Stimulated activated CD8-positive, alpha-beta memory T cell treated with anti-CD3 and anti-CD28 coated beads, Interleukin-7, amount 100 ng/mL, for 48 hours (primary cell): Measurements from ENCODE around the gene OPTN.

Experiments
- DNase-seq, 2 donors: peaks; one replicate each; pipeline ENCODE4 v3.0.0-alpha.2; 2020; ENCODE audit warnings: low read depth in 1 of 2; ENCODE audit errors: extremely low read depth in 1 of 2

OPTN gene

DNA sequence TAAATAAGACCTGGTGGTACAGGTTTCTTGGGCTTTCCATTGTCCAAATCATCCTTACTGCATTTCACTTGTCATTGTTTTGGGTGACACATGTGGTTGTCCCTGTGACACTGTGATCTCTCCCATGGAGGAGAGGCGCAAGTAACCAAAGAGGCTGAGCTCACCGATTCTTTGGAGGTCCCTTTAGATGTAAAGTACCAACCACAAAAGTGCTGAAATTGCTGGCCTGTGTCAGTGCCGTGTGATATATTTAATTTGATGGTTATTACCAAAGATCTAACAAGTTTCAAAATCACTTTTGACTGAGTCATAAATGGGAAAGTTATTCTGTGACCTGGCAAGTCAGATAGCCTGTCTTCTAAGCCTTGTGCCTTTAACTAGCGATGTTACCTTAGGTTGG lies 80.8 kb downstream of the OPTN start:
- DNase-seq: peak in 1 of 2 donors; percentile 19

DNA sequence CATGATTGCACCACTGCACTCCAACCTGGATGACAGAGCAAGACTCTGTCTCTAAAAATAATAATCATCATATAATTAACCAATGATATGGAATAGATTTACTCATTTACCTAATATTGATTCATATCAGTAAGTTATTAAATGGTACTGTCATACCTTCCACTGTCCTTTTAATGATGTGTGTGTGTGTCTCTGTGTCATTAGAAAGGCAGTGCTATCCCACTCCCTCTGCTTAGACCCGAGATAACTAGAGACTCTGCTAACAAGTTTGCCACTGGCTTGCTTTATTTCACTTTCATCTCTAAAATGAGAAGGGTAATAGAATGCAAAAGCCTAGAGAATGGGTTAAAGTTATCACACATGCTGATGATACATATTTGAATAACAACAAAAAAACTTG lies 82.5 kb downstream of the OPTN start:
- DNase-seq: no peak

DNA sequence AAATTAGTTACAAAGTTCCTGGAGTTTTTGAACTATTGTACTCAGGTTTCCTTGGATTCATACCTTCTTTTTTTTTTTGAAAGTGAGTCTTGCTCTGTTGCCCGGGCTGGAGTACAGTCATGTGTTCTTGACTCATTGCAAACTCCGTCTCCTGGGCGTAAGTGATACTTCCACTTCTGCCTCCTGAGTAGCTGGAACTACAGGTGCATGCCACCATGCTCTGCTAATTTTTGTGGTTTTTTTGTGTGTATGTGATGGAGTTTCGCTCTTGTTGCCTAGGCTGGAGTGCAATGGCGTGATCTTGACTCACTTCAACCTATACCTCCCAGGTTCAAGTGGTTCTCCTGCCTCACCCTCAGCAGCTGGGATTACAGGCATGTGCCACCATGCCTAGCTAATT lies 83.7 kb downstream of the OPTN start:
- DNase-seq: no peak

DNA sequence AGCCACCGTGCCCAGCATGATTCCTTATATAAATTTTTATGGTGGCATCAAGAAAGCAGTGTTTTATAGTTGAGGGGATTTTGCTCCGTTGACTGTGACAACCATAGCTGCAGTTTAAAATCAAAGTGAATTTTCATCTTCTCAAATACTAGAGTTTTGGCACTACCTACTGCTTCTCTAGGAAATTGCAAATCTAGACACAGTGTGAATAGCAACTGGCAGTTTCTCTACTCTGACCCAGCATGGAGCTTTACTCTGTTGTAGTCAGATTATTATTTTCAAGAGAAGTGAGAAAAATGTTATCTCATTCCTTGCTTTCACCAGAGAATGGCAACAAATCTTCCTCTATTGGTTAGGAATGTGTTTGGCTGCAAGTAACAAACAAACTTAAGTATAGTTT lies 84.3 kb downstream of the OPTN start:
- no peak for DNase-seq

DNA sequence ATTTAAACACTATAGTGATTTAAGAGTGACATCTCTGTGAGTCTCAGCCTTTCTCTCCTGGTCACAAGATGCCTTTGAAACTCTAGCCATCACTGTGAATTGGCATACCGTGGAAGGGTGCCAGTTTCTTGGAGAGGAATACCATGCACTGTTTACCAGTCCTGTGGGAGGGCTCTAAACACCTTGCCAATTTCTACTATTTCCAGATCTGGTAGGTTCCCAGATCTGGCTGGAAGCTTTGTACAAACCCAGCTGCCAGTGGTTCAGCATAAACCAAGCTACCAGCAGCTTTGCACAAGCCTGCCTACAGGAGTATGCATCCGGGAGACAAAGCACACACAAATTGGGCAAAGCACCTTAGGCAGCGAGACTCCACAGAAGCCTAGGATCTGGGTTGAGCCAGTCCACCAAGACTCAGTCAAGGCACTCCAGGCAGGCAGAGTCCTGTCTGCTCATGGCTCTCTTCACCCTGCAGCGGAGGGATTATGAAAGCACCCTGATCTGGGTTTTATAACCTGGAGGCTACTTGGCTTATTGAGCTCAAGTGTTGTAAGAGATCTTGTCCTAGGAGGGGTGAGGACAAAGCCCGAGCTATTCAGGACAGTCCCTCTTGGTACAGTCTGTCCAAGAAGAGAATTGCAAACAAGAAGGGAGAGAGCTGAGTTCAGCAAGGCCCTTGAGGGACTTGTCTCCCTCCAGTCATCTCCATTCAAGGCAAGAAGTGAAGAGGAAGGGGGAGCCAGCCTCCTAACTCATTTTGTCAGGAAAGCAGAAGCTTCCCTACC lies 85.0 kb downstream of the OPTN start:
- DNase-seq: no peak

DNA sequence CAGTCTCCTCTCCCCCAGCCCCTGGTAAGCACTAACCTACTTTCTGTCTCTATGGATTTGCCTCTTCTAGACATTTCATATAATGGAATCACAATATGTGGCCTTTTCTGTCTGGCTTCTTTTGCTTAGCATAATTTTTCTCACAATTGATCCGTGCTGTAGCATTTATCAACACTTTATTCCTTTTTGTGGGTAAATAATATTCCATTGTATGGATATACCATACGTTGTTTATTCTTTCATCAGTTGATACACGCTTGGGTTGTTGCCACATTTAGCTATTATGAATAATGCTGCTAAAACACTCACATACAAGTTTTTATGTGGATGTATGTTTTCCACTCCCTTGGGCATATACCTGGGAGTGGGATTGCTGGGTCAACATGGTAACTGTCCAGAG lies 87.2 kb downstream of the OPTN start:
- DNase-seq: no peak
